ENCODE results near the gene FSTL3. TPM values are rescaled to one million over a fixed set of nuclear protein-coding genes. Genes with fewer than 3 reads are reported as not detected.

Gene FSTL3
- total RNA-seq, 5 donors from 2014 or later (not counting 1 experiment from before 2014, with no cell fraction given), result 2.0 to 5.3 (median 4.1) TPM

DNA sequence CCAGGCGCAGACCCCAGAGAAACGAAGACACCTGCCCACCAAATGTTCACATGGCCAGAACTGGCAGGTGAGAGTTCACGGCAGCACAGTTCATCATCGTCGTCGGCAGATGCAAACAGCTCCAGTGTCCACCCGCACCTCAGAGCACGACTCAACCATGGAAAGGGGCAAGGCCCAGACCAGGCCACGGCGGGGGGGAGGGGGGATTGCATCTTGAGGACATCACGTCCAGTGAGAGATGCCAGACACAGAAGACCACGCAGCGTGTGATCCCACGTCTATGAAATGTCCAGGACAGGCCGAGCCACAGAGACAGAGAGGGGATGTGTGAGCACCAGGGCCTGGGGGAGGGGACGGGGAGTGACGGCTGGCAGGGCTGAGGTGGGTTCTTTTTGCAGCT is 20.5 kb upstream of the FSTL3 start:
- no peak overlapping the region for H3K27ac ChIP-seq (ENCODE audit: low read length)
- CTCF ChIA-PET, result no interaction called here
- peak overlapping the region in 1 of 3 donors; percentile 66 for H3K4me3 Mint-ChIP-seq

DNA sequence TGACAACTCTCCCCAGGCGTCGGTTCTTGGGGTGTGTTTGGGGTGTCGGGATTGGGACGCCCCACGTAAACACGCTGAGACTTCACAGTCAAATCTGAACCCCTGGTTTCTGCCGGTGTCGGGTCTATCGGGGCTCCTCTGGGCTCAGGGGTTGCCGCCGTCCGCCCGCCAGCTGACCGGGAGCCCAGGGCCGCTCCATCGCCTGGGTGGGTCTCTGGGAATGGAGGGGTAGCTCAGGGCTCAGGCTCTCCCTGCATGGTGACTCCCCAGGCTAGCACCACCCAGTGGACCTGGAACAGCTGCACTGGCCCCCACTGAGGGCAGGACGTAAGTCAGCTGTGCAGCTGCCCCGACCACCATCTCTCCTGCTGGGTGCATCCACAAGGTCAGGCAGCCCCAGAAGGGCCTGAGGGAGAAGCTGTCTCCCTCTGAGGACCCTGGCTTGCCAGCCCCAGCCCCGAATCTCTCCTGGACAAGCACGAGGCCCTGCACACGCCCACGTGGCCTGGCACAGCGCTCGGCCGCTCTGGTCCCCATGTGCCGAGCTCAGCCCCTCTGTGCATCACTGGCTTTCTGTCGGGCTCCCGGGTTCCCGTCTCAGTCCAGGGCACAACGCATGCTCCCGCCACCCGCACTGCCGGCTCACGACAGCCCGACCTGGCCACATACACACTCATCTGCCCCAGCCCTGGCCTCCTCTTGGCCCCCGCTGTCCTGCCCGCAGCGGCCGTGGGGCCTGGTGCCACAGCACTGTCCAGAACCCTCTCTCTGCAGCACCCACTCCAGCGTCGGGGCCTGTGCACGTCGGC is 19.2 kb upstream of the FSTL3 start:
- ATAC-seq (replicated peaks in 1 of 4), result no peak
- H3K36me3 ChIP-seq (ENCODE audit: control insufficient read depth in 2 of 2, extremely low read depth in 1 of 2, insufficient read depth in 1 of 2, low read length in 1 of 2), result peaks cover 25 to 50% of the 10 kb centered on the region in 2 donors
- peaks cover 45 to 72% (median 52%) of the 10 kb centered on the region in 3 donors for H3K4me1 Mint-ChIP-seq
- DNase-seq, result no peak
- H3K4me3 Mint-ChIP-seq, result peak overlapping the region in 1 of 3 donors; percentile 66
- no peaks in the 10 kb centered on the region for H3K27me3 Mint-ChIP-seq
- no peaks in the 10 kb centered on the region for H3K9me3 ChIP-seq
- 86% methylated on average over 27 of the region's 43 CpGs for WGBS (ENCODE audit: insufficient coverage)
- H3K27me3 ChIP-seq (replicated peaks in 1 of 2; ENCODE audit: control insufficient read depth in 2 of 2, extremely low read depth in 1 of 2, insufficient read depth in 2 of 2, low read length in 1 of 2), result no peaks in the 10 kb centered on the region
- no peaks in the 10 kb centered on the region for H3K9me3 Mint-ChIP-seq
- peaks cover 8% of the 10 kb centered on the region for H3K36me3 Mint-ChIP-seq
- ChIA-PET POLR2A (interaction anchor here in 1 of 2 donors (0.6 kb wide), 1 partner anchor 15 kb away, joined by 7 read pairs; no protein-coding TSS in a partner anchor), CTCF (no interaction called here)
- H3K27ac ChIP-seq (ENCODE audit: low read length), result no peak overlapping the region
- peak overlapping the region in 1 of 2 donors; percentile 28 for H3K27ac Mint-ChIP-seq
- H3K4me1 ChIP-seq (ENCODE audit: control insufficient read depth in 1 of 2, extremely low read depth in 1 of 2, insufficient read depth in 2 of 2, low read length in 2 of 2), result peaks cover 8 to 97% of the 10 kb centered on the region in 2 experiments
- no peak overlapping the region for H3K4me3 ChIP-seq (ENCODE audit: control insufficient read depth in 1 of 2, extremely low read depth in 1 of 2, low read length in 1 of 2)

More for the DNA sequence above, 20.5 kb upstream of the FSTL3 start:
- POLR2A ChIA-PET, result no interaction called here
- no peaks in the 10 kb centered on the region for H3K27me3 ChIP-seq (replicated peaks in 1 of 2; ENCODE audit: control insufficient read depth in 2 of 2, extremely low read depth in 1 of 2, insufficient read depth in 2 of 2, low read length in 1 of 2)
- H3K36me3 ChIP-seq (ENCODE audit: control insufficient read depth in 2 of 2, extremely low read depth in 1 of 2, insufficient read depth in 1 of 2, low read length in 1 of 2), result peaks cover 31 to 62% of the 10 kb centered on the region in 2 donors
- DNase-seq (no peak), ATAC-seq (replicated peaks in 1 of 4) (no peak)
- peaks cover 8 to 85% of the 10 kb centered on the region in 2 experiments for H3K4me1 ChIP-seq (ENCODE audit: control insufficient read depth in 1 of 2, extremely low read depth in 1 of 2, insufficient read depth in 2 of 2, low read length in 2 of 2)
- H3K4me1 Mint-ChIP-seq, result peaks cover 33 to 65% (median 50%) of the 10 kb centered on the region in 3 donors
- H3K4me3 ChIP-seq (ENCODE audit: control insufficient read depth in 1 of 2, extremely low read depth in 1 of 2, low read length in 1 of 2), result no peak overlapping the region
- H3K9me3 ChIP-seq, result no peaks in the 10 kb centered on the region
- no peaks in the 10 kb centered on the region for H3K9me3 Mint-ChIP-seq
- peak overlapping the region in 1 of 2 donors; percentile 16 for H3K27ac Mint-ChIP-seq
- no peaks in the 10 kb centered on the region for H3K27me3 Mint-ChIP-seq
- WGBS (ENCODE audit: insufficient coverage), result 90% methylated on average over 12 of the region's 17 CpGs
- H3K36me3 Mint-ChIP-seq, result peaks cover 10% of the 10 kb centered on the region

DNA sequence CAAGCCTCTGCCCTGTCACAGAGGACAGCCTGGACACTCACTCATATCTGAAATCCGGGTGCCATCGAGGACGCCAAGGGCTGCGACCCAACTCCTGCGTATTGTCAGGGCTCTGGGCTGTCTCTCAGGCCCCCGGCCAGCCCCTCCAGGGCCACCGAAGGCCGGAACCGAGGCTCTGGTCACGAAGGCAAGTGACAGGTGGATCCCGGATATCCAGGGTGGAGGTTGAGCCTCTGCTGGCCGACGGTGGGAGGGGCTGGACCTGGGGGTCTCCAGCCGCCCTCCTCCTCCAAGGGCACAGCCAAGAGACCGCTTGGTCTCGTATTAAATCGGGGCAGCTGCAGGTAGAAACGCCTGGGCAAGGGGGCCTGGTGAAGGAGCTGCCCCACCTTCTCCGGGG is 18.6 kb upstream of the FSTL3 start:
- H3K36me3 ChIP-seq (ENCODE audit: control insufficient read depth in 2 of 2, extremely low read depth in 1 of 2, insufficient read depth in 1 of 2, low read length in 1 of 2), result peaks cover 25 to 43% of the 10 kb centered on the region in 2 donors
- ChIA-PET CTCF (no interaction called here), POLR2A (no interaction called here)
- no peak overlapping the region for H3K4me3 ChIP-seq (ENCODE audit: control insufficient read depth in 1 of 2, extremely low read depth in 1 of 2, low read length in 1 of 2)
- peaks cover 8 to 93% of the 10 kb centered on the region in 2 experiments for H3K4me1 ChIP-seq (ENCODE audit: control insufficient read depth in 1 of 2, extremely low read depth in 1 of 2, insufficient read depth in 2 of 2, low read length in 2 of 2)
- H3K27me3 ChIP-seq (replicated peaks in 1 of 2; ENCODE audit: control insufficient read depth in 2 of 2, extremely low read depth in 1 of 2, insufficient read depth in 2 of 2, low read length in 1 of 2), result no peaks in the 10 kb centered on the region
- DNase-seq (no peak), ATAC-seq (replicated peaks in 1 of 4) (no peak)
- Mint-ChIP-seq H3K27me3 (no peaks in the 10 kb centered on the region), H3K4me1 (peaks cover 47 to 71% (median 52%) of the 10 kb centered on the region in 3 donors), H3K9me3 (no peaks in the 10 kb centered on the region), H3K4me3 (no peak overlapping the region), H3K27ac (no peak overlapping the region), H3K36me3 (peaks cover 8% of the 10 kb centered on the region)
- H3K9me3 ChIP-seq, result no peaks in the 10 kb centered on the region
- no peak overlapping the region for H3K27ac ChIP-seq (ENCODE audit: low read length)
- WGBS (ENCODE audit: insufficient coverage), result 84% methylated on average over 18 of the region's 19 CpGs

DNA sequence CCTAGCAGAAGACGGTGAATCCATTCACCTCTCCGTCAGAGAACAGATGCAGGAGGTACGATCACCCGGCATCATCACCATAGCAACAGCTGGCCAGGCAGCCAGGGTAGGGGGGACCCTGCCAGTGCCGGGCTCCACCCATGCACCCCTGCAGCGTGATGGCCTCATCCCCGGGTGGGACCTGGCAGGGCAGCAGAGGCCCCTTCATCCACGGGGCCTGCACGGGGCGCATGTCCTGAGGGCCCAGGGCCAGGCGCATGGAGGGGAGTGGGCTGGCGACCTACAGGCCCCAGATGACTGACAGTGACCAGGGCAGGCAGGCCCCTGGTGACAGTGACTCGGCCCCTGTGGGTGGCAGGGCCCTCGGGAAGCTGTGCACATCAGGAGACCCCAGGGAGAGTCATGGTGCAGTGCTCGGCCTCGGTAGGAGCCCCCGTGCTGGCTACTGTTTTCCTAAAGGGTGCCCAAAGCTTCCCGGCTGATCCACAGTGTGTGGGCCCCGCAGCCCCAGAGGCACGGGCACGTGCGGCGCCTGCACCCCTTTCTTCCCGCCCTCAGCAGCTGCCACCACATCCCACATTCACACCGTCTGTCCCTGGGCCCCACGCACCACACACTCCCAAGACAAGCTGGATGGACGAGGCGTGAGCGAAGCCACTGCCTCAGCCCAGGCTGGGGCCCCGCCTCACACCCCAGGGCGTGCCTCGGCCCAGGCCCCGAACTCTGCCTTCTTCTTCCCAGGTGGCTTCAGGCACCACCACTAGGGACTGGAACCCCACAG is 17.9 kb upstream of the FSTL3 start:
- ATAC-seq (replicated peaks in 1 of 4) (no peak), DNase-seq (no peak)
- Mint-ChIP-seq H3K36me3 (peaks cover 8% of the 10 kb centered on the region), H3K4me3 (peak overlapping the region; percentile 31 to 98 (median 31)), H3K27me3 (no peaks in the 10 kb centered on the region), H3K9me3 (no peaks in the 10 kb centered on the region), H3K4me1 (peaks cover 47 to 68% (median 53%) of the 10 kb centered on the region in 3 donors), H3K27ac (no peak overlapping the region)
- H3K9me3 ChIP-seq, result no peaks in the 10 kb centered on the region
- peaks cover 19 to 37% of the 10 kb centered on the region in 2 donors for H3K36me3 ChIP-seq (ENCODE audit: control insufficient read depth in 2 of 2, extremely low read depth in 1 of 2, insufficient read depth in 1 of 2, low read length in 1 of 2)
- CTCF ChIA-PET, result interaction anchor here in 1 of 2 donors (0.6 kb wide), 1 partner anchor 1092 kb away, joined by 3 read pairs; no protein-coding TSS in a partner anchor
- no peak overlapping the region for H3K4me3 ChIP-seq (ENCODE audit: control insufficient read depth in 1 of 2, extremely low read depth in 1 of 2, low read length in 1 of 2)
- POLR2A ChIA-PET, result no interaction called here
- H3K4me1 ChIP-seq (ENCODE audit: control insufficient read depth in 1 of 2, extremely low read depth in 1 of 2, insufficient read depth in 2 of 2, low read length in 2 of 2), result peaks cover 8 to 87% of the 10 kb centered on the region in 2 experiments
- WGBS (ENCODE audit: insufficient coverage), result 81% methylated on average over 30 of the region's 33 CpGs
- peak overlapping the region; percentile 98 for H3K27ac ChIP-seq (ENCODE audit: low read length)
- H3K27me3 ChIP-seq (replicated peaks in 1 of 2; ENCODE audit: control insufficient read depth in 2 of 2, extremely low read depth in 1 of 2, insufficient read depth in 2 of 2, low read length in 1 of 2), result no peaks in the 10 kb centered on the region

DNA sequence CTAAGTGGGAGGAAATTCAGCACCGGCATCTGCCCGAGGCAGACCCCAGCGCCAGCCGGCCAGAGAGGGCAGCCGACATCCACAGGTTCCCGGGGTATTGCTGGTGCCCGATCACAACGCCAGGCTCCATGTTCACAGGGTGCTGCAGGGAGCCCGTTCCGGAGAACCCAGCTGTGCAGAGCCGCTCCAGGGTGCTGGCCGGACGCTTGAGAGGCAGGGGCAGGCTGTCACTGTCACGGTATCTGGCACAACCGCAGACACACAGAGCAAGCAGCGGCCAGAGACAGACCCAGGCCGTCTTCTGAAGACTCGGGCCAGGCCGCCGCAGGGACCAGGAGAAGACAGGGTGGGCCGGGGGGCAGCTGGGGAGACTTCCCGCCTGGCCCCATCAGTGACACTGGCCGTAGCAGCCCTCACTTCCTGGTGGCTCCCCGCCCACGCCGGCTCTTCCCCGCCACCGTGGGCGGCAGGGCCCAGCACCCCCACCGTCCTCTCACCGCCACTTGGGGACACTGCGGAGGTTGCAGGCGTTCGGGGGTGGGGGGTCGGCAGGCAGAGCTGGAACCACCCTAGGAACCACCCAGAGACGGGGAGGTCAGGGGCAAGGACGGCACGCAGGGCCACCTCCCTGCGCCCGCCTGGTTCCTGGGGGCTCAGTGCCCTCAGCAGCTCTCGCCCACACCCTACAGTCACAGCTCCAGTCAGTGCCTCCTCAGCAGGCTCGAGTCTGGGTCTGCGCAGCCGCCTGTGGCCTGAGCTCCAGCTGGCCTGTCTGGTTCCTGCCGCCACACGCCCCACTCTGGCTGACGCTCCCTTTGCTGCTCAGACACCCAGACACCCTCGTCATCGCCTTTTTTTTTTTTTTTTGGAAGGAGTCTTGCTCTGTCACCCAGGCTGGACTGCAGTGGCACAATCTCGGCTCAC is 17.0 kb upstream of the FSTL3 start:
- Histone ChIP-seq H3K27ac (ENCODE audit: low read length) (peak overlapping the region; percentile 98), H3K4me1 (ENCODE audit: control insufficient read depth in 1 of 2, extremely low read depth in 1 of 2, insufficient read depth in 2 of 2, low read length in 2 of 2) (peaks cover 12 to 87% of the 10 kb centered on the region in 2 experiments), H3K9me3 (no peaks in the 10 kb centered on the region), H3K36me3 (ENCODE audit: control insufficient read depth in 2 of 2, extremely low read depth in 1 of 2, insufficient read depth in 1 of 2, low read length in 1 of 2) (peaks cover 10 to 28% of the 10 kb centered on the region in 2 donors), H3K27me3 (replicated peaks in 1 of 2; ENCODE audit: control insufficient read depth in 2 of 2, extremely low read depth in 1 of 2, insufficient read depth in 2 of 2, low read length in 1 of 2) (no peaks in the 10 kb centered on the region), H3K4me3 (ENCODE audit: control insufficient read depth in 1 of 2, extremely low read depth in 1 of 2, low read length in 1 of 2) (peak overlapping the region in 1 of 2 donors; percentile 86)
- DNase-seq (peak in 26 of 35 experiments; percentile 21 to 75 (median 56)), ATAC-seq (replicated peaks in 1 of 4) (no peak)
- H3K9me3 Mint-ChIP-seq, result no peaks in the 10 kb centered on the region
- WGBS (ENCODE audit: insufficient coverage), result 48% methylated on average over 44 of the region's 50 CpGs
- H3K4me1 Mint-ChIP-seq, result peaks cover 55 to 69% (median 56%) of the 10 kb centered on the region in 3 donors
- CTCF ChIA-PET, result interaction anchor here (0.6 to 1.6 kb wide), 3 partner anchors 9 to 1091 kb away, joined by 3 read pairs; no protein-coding TSS in a partner anchor
- H3K27ac Mint-ChIP-seq, result peak overlapping the region; percentile 97
- POLR2A ChIA-PET, result interaction anchor here in 1 of 2 donors (0.6 kb wide), 1 partner anchor 1771 kb away, joined by 6 read pairs; no protein-coding TSS in a partner anchor
- H3K4me3 Mint-ChIP-seq, result peak overlapping the region; percentile 95 to 98 (median 96)
- H3K27me3 Mint-ChIP-seq, result no peaks in the 10 kb centered on the region
- peaks cover 8% of the 10 kb centered on the region for H3K36me3 Mint-ChIP-seq

Measured in T-cell (primary cell).